Effector CD8-positive, alpha-beta T cell (primary cell): ENCODE results near the gene GJB1.
"Not testable (repeated sequence)": the region's sequence is repeated elsewhere in the genome, so short reads cannot be mapped to it uniquely, and the experiment has no call there.

ENCODE experiments used
- DNase-seq: peaks from one replicate; lab custom pipeline; 2025; lab: John Stamatoyannopoulos, UW

Gene GJB1

GRCh38 chrX:71256051-71256450, 33.0 kb downstream of the GJB1 start:
- no peak for DNase-seq

GRCh38 chrX:71256856-71257255, 33.8 kb downstream of the GJB1 start:
- DNase-seq, result no peak

DNA sequence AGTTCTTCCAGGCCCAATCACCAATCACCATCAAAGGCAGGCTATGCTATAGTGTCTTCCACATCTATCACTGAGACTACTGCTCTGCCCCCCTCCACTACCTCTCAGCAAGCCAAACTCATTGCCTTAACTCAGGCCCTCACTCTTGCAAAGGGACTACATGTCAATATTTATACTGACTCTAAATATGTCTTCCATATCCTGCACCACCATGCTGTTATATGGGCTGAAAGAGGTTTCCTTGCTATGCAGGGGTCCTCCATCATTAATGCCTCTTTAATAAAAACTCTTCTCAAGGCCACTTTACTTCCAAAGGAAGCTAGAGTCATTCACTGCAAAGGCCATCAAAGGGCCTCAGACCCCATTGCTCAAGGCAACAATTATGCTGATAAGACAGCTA, 45.6 kb downstream of the GJB1 start:
- not testable (repeated sequence) for DNase-seq

DNA sequence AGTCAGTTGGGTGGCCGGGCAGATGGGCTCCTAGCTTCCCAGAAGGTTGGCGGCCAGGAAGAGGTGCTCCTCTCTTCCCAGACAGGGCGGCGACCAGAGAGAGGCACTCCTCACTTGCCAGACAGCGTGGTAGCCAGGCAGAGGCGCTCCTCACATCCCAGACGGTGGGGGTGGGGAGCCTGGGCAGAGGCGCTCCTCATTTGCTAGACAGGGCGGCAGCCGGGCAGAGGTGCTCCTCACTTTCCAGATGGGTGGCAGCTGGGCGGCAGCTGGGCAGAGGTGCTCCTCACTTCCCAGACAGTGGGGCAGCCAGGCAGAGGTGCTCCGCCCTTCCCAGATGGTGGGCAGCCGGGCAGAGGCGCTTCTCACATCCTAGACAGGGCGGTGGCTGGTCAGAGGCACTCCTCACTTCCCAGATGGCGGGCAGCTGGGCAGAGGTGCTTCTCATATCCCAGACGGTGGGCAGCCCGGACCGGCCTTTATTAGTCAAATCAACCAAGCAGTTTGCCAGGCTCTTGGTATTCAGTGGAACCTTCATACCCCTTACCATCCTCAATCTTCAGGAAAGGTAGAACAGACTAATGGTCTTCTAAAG, 46.9 kb downstream of the GJB1 start:
- DNase-seq, result no peak

DNA sequence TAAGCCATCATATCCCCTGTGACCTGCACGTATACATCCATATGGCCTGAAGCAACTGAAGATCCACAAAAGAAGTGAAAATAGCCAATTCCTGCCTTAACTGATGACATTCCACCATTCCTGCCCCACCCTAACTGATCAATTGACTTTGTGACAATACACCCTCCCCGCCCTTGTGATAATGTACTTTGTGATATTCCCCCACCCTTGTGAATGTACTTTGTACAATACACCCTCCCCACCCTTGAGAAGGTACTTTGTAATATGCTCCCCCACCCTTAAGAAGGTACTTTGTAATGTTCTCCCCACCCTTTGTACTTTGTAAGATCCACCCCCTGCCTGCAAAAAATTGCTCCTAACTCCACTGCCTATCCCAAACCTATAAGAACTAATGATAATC, 49.3 kb downstream of the GJB1 start:
- DNase-seq, result not testable (repeated sequence)
